ENCODE data around the gene WAC. TPM values are rescaled to one million over a fixed set of nuclear protein-coding genes. Genes with fewer than 3 reads are reported as not detected.
"Not testable (repeated sequence)": the region's sequence is repeated elsewhere in the genome, so short reads cannot be mapped to it uniquely, and the experiment has no call there.

The WAC gene, protein sequence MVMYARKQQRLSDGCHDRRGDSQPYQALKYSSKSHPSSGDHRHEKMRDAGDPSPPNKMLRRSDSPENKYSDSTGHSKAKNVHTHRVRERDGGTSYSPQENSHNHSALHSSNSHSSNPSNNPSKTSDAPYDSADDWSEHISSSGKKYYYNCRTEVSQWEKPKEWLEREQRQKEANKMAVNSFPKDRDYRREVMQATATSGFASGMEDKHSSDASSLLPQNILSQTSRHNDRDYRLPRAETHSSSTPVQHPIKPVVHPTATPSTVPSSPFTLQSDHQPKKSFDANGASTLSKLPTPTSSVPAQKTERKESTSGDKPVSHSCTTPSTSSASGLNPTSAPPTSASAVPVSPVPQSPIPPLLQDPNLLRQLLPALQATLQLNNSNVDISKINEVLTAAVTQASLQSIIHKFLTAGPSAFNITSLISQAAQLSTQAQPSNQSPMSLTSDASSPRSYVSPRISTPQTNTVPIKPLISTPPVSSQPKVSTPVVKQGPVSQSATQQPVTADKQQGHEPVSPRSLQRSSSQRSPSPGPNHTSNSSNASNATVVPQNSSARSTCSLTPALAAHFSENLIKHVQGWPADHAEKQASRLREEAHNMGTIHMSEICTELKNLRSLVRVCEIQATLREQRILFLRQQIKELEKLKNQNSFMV
- total RNA-seq = 100 to 1,000 TPM; 171 to 195 TPM
- 243 to 296 reads per million in 2 donors for total RNA-seq

DNA sequence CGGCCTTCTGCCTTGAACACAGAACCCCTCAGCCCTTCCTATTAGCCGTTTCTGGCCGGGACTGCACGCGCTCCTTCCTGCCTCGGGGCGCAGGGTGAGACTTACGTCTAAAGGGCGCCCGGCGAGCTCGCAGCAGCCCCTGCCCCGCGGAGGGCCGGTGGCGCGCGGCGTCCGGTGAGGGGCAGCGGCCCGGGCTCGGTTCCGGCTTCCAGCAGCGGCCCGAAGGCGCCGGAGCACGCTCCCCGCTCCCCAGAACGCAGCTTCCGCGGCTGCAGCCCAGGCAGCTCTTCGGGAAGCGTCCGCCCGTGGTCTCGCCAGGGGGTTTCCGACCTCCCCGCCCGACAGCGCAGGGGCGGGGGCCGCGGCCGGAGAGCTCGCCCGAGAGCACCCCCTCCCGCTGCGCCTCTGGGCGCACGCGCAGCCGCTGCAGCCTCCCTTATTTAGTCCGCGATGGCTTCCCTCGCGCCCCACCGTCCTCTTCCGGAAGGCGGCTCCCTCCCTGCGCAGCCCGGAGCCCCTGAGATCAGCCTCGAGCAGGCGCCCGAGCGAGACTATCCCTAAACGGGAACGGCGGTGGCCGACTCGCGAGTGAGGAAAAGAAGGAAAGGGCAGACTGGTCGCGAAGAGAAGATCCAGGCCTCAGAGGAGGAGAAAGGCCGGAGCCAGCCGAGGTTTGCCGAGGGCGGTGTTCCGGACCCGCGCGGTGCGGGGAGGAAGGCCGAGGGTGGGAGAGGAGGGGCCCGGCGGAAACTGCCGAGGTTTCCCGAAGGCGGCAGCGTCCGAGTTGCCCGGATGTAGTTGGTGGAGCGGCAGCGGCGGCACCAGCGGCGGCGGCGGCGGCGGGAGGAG, at the start of gene WAC:
TSS of gene WAC (plus strand) at position 782 of the 849 bp plus-strand sequence. CDS start 462 bp downstream, outside the sequence.
- Mint-ChIP-seq H3K4me3 (peak within 1 kb of the TSS; percentile 92), H3K27ac (peak within 1 kb of the TSS; percentile 96), H3K4me1 (peaks cover 51% of the 10 kb centered on the region), H3K27me3 (no peaks in the 10 kb centered on the region), H3K36me3 (ENCODE audit: low read depth) (peaks cover 9% of the 10 kb centered on the region)
- no peaks in the 10 kb centered on the region for H3K9me3 ChIP-seq (ENCODE audit: control insufficient read depth, low read length, poor library complexity, severe bottlenecking)
- ATAC-seq (peak; percentile 83), DNase-seq (peak; percentile 93 to 97 (median 93))

DNA sequence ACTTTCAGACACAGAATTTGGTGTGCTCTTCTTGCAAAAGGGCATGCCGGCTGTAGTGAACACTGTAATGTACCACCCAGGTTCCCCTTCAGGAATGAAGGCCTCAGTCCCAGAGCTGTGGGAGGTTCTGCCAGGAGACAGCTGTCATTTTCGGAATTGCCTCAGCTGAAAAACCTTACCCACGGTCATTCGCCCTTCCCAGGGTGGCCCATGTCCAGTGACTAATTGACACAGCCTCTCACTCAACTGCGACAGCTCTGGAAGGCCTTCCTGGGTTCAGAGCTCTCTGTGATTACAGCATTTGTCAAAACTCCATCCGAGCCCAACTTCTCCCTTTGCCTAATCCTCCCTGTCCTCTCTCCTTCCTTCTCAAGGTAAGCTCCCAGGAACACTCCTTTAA, 43.7 kb upstream of the WAC start:
- H3K27ac Mint-ChIP-seq = no peak overlapping the region
- DNase-seq (no peak), ATAC-seq (no peak)
- H3K9me3 ChIP-seq (ENCODE audit: control insufficient read depth, low read length, poor library complexity, severe bottlenecking) = no peaks in the 10 kb centered on the region
- no peaks in the 10 kb centered on the region for H3K36me3 Mint-ChIP-seq (ENCODE audit: low read depth)
- peaks cover 6% of the 10 kb centered on the region for H3K27me3 Mint-ChIP-seq
- peaks cover 2% of the 10 kb centered on the region for H3K4me1 Mint-ChIP-seq
- no peak overlapping the region for H3K4me3 Mint-ChIP-seq

DNA sequence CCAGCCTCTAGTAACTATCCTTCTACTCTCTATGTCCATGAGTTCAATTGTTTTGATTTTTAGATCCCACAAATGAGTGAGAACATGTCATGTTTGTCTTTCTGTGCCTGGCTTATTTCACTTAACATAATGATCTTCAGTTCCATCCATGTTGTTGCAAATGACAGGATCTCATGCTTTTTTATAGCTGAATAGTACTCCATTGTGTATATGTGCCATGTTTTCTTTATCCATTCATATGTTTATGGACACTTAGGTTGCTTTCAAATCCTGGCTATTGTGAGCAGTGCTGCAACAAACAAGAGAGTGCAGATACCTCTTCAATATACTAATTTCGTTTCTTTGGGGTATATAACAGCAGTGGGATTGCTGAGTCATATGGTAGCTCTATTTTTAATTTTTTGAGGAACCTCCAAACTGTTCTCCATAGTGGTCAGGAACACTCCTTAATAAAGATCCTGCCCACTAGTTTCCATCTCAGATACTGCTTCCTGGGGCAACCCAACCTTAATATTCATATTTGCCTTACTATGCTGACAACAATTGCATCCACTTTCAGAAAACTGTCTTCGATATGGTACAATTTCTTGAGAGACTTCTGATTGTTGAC, 42.6 kb upstream of the WAC start:
- H3K9me3 ChIP-seq (ENCODE audit: control insufficient read depth, low read length, poor library complexity, severe bottlenecking); H3K4me3 Mint-ChIP-seq; H3K27ac Mint-ChIP-seq; H3K27me3 Mint-ChIP-seq; ATAC-seq; H3K36me3 Mint-ChIP-seq (ENCODE audit: low read depth); H3K4me1 Mint-ChIP-seq; DNase-seq: not testable (repeated sequence)

DNA sequence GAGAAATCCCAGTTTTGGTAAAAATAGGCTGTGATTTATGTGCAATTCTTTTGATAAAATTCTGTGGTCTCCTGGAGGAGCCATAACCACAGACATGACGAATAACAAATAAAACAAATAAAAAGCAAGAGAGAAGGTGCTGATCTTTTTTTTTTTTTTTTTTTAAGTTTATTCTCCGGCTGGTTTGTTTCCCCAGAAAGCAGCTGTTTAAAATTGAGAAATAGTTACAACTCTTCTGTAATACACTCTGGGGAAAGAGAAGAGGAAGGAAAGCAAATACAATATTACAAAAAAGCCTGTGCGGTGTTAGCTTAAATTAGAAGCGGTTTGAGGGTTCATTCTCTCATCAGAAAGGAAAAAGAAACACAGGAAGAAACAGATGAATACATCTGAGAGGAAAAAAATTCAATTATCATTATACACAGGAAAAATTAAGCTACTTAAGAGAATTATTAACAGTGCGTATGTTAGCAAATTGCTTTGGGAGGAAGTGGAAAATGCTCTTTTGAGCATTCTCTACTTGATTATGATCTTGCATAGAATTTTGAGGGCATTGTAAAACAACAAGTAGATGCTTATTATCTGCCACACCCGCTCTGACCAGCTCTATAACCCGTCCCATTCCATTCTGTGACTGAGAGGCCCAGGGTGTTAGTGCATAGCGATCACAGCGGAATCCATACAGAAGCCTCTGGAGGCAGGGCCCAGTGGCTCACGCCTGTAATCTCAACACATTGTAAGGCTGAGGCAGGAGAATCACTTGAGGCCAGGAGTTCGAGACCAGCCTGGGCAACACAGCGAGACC, 40.6 kb upstream of the WAC start:
- Mint-ChIP-seq H3K4me1 (no peaks in the 10 kb centered on the region), H3K27ac (no peak overlapping the region), H3K27me3 (peaks cover 6% of the 10 kb centered on the region), H3K36me3 (ENCODE audit: low read depth) (no peaks in the 10 kb centered on the region), H3K4me3 (no peak overlapping the region)
- ATAC-seq (no peak), DNase-seq (no peak)
- H3K9me3 ChIP-seq (ENCODE audit: control insufficient read depth, low read length, poor library complexity, severe bottlenecking) = no peaks in the 10 kb centered on the region

DNA sequence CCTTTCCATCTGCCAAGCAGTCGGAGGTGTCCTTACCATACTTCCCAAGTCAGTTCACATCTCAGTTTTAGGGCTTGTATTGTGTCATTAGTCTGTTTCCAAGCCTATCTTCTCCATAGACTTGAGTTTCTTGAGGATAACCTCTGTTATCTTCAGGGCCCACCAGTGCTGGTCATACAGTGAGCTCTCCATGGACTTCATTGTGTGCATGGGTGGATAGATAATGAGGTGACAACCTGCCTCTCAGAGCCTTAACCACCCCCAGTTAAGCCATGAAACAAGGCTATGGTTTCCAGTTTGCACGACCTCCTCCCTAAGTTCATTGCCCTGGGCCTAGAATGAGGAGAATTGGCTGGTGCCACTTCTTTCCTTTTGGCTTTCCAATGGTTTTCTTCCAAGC, 38.5 kb upstream of the WAC start:
- DNase-seq (no peak), ATAC-seq (no peak)
- no peaks in the 10 kb centered on the region for H3K4me1 Mint-ChIP-seq
- no peaks in the 10 kb centered on the region for H3K9me3 ChIP-seq (ENCODE audit: control insufficient read depth, low read length, poor library complexity, severe bottlenecking)
- H3K36me3 Mint-ChIP-seq (ENCODE audit: low read depth) = no peaks in the 10 kb centered on the region
- H3K4me3 Mint-ChIP-seq = no peak overlapping the region
- peaks cover 6% of the 10 kb centered on the region for H3K27me3 Mint-ChIP-seq
- no peak overlapping the region for H3K27ac Mint-ChIP-seq

DNA sequence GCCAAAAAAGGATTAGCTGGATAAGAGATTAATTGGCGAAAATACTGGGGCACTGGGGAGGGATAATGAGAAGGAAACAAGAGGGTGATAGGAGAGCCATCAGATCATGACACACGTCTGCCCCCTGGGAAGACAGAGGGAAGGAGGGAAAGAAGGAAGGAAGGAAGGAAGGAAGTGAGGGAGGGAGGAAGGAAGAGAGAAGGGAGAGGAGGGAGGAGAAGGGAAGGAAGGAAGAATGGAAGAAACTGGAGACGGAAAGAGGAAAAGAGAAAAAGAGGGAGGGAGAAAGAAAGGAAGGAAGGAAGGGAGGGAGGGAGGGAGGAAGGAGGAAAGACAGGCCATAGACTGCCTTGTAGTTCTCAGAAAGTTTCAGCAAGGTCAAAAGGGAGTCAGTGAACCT, 37.8 kb upstream of the WAC start:
- H3K27ac Mint-ChIP-seq = no peak overlapping the region
- H3K27me3 Mint-ChIP-seq = peaks cover 10% of the 10 kb centered on the region
- no peaks in the 10 kb centered on the region for H3K36me3 Mint-ChIP-seq (ENCODE audit: low read depth)
- no peaks in the 10 kb centered on the region for H3K9me3 ChIP-seq (ENCODE audit: control insufficient read depth, low read length, poor library complexity, severe bottlenecking)
- H3K4me1 Mint-ChIP-seq = no peaks in the 10 kb centered on the region
- ATAC-seq (no peak), DNase-seq (no peak)
- no peak overlapping the region for H3K4me3 Mint-ChIP-seq

DNA sequence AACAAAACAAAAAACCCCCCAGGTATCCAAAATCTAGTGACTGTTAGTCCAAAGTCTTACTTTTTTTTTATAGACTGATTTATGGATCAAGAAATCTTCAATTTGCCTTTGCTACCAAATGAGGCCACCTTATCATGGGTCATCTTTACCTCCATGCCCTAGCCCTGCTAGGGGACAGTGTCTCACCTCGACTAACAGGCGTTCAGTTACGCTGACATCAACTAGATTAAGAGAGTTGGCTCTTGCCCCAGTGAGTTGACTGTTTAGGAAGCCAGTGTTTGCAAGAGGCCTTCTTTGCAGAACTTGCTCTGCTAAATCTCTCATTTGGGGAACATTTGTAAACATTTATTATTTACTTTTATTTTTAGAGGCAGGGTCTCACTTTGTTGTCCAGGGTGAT, 36.9 kb upstream of the WAC start:
- DNase-seq (no peak), ATAC-seq (no peak)
- Mint-ChIP-seq H3K27ac (no peak overlapping the region), H3K36me3 (ENCODE audit: low read depth) (no peaks in the 10 kb centered on the region), H3K4me1 (no peaks in the 10 kb centered on the region), H3K4me3 (no peak overlapping the region), H3K27me3 (peaks cover 12% of the 10 kb centered on the region)
- H3K9me3 ChIP-seq (ENCODE audit: control insufficient read depth, low read length, poor library complexity, severe bottlenecking) = no peaks in the 10 kb centered on the region

DNA sequence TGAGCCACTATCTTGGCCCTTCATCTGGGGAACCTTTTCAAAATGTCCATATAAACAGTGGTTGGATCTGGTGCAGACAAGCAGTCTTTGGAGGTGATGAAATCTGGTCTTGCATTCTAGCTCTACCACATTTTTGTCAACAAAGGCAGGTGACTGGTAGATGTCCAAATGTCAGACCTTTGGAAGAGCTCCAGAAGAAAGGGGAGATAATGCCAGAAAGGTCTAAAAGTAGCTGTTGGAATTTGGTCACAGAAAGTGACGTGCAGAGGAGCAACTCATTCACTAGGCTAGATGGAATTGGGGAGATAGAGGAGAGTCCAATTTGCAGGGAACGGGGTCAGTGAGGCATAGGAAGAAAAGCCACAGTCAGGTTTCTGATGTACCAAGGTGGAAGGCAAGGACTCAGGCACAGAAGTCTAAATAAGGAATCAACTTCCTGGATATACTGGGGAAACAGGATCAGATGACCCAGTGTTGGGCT, 36.4 kb upstream of the WAC start:
- Mint-ChIP-seq H3K4me1 (no peaks in the 10 kb centered on the region), H3K27ac (no peak overlapping the region), H3K27me3 (peaks cover 12% of the 10 kb centered on the region), H3K4me3 (no peak overlapping the region), H3K36me3 (ENCODE audit: low read depth) (no peaks in the 10 kb centered on the region)
- DNase-seq = no peak
- H3K9me3 ChIP-seq (ENCODE audit: control insufficient read depth, low read length, poor library complexity, severe bottlenecking) = no peaks in the 10 kb centered on the region
- ATAC-seq = no peak

DNA sequence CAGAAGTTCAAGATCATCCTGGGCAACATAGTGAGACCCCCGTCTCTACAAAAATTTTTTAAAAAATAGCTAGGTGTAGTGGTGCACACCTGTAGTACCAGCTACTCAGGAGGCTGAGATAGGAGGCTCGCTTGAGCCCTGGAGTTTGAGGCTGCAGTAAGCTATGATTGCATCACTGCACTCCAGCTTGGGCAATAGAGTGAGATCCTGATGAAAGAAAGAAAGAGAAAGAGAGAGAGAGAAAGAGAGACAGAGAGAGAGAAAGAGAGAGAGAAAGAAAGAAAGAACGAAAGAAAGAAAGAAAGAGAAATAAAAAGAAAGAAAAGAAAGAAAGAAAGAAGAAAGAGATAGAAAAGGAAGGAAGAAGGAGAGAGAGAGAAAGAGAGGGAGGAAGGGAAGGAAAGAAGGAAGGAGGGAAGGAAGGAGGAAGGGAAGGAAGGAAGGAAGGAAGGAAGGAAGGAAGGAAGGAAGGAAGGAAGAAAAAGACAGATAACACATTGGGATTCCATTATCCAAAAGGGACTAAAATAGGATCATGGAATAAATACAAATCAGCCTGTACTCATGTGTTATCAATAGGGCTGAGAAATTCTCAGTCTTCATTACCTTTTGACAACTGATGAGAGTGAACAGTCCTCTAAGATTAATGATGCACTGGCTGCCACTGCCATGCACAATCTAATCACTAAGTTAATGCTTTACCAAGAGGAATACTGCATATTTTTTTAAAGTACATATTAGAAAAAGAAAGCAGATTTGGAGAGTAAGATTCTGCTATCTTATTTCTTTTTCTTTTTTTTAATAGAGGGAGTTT, 35.4 kb upstream of the WAC start:
- H3K9me3 ChIP-seq (ENCODE audit: control insufficient read depth, low read length, poor library complexity, severe bottlenecking) = no peaks in the 10 kb centered on the region
- ATAC-seq = no peak
- Mint-ChIP-seq H3K4me3 (no peak overlapping the region), H3K4me1 (no peaks in the 10 kb centered on the region), H3K36me3 (ENCODE audit: low read depth) (no peaks in the 10 kb centered on the region), H3K27ac (no peak overlapping the region), H3K27me3 (peaks cover 6% of the 10 kb centered on the region)
- no peak for DNase-seq

DNA sequence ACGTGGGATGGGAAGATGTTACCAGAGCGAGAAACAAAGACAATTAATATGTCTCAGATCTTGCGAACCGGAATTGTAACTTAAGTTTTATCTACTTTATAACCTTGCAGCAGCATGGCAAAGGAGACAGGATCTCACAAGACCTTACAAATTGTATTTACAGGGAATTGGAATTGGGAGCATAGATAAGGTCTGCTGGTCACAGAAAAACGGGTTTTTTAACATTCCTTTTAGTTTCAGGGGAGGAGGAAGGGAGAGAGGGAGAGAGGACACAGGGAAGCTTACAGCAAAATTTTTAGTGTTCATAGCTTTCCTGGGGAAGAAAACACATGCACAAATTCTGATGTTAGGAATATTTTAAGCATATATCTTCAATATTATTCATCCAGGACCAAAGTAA, 32.7 kb upstream of the WAC start:
- H3K27me3 Mint-ChIP-seq; ATAC-seq; H3K36me3 Mint-ChIP-seq (ENCODE audit: low read depth); DNase-seq; H3K9me3 ChIP-seq (ENCODE audit: control insufficient read depth, low read length, poor library complexity, severe bottlenecking); H3K27ac Mint-ChIP-seq; H3K4me3 Mint-ChIP-seq; H3K4me1 Mint-ChIP-seq: not testable (repeated sequence)

DNA sequence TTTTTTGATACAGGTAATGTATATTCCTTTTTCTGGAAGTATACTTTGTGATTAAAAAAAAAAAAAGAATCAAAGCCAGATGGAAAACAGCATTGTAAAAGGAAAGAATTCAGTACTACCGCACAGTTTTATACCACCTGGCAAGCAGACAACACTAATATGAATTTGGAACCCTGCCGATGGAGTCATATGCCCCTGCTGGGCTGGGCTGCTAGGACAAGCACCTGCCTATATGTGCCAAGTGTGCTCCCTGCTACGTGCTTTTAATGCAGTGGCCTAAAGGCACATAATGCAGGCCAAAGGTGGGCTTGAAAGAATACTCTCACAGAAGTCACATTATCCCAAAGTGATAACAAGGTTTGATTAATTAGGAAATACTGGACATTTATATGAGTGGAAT, 29.8 kb upstream of the WAC start:
- no peak for DNase-seq

More for the DNA sequence above, 29.8 kb upstream of the WAC start:
- ATAC-seq = no peak
- peaks cover 6% of the 10 kb centered on the region for H3K27me3 Mint-ChIP-seq
- H3K9me3 ChIP-seq (ENCODE audit: control insufficient read depth, low read length, poor library complexity, severe bottlenecking) = no peaks in the 10 kb centered on the region
- peaks cover 2% of the 10 kb centered on the region for H3K36me3 Mint-ChIP-seq (ENCODE audit: low read depth)
- H3K4me1 Mint-ChIP-seq = no peaks in the 10 kb centered on the region
- H3K27ac Mint-ChIP-seq = no peak overlapping the region
- H3K4me3 Mint-ChIP-seq = no peak overlapping the region

Data from T-helper 17 cell (primary cell).